SK-N-SH treated with all-trans-retinoic acid at 6 μM for 48 hours (cell line): ENCODE results near the gene RAB3GAP2.
"Not testable (repeated sequence)": the region's sequence is repeated elsewhere in the genome, so short reads cannot be mapped to it uniquely, and the experiment has no call there.

Source experiments
- ATAC-seq: fragments of 200-7000 bp; cut with Tn5 transposase; 3 replicates; pipeline ENCODE4 v1.9.1; 2020; ENCODE audit warnings: mild to moderate bottlenecking, moderate library complexity
- ARNTL ChIP-seq: fragments of 450-650 bp; formaldehyde crosslinking; IDR thresholded peaks from 2 replicates; pipeline ENCODE4 v1.5.0; 2020; ENCODE audit warnings: low read depth, mild to moderate bottlenecking, moderate library complexity, borderline replicate concordance
- BACH2 ChIP-seq: fragments of 250-450 bp; sonication (Bioruptor Pico); IDR thresholded peaks from 2 replicates; pipeline ENCODE4 v1.9.0; 2021; ENCODE audit warnings: mild to moderate bottlenecking, borderline replicate concordance
- CSDC2 ChIP-seq: fragments of 250-450 bp; sonication (Bioruptor Pico); IDR thresholded peaks from 2 replicates; pipeline ENCODE4 v1.5.0; 2020; ENCODE audit warnings: mild to moderate bottlenecking, moderate library complexity
- ESRRG ChIP-seq: fragments of 250-450 bp; sonication (Bioruptor Pico); IDR thresholded peaks from 2 replicates; pipeline ENCODE4 v1.6.1; 2021; ENCODE audit warnings: mild to moderate bottlenecking
- GLIS3 ChIP-seq: fragments of 250-450 bp; sonication (Bioruptor Pico); IDR thresholded peaks from 2 replicates; pipeline ENCODE4 v1.5.0; 2020; ENCODE audit warnings: mild to moderate bottlenecking, moderate library complexity
- ISL1 ChIP-seq: fragments of 250-450 bp; sonication (Bioruptor Pico); IDR thresholded peaks from 2 replicates; pipeline ENCODE4 v2.1.2; 2022; ENCODE audit warnings: mild to moderate bottlenecking, moderate library complexity
- OSR1 ChIP-seq: fragments of 250-450 bp; sonication (Bioruptor Pico); IDR thresholded peaks from 2 replicates; pipeline ENCODE4 v1.8.0; 2022; ENCODE audit warnings: moderate library complexity, mild to moderate bottlenecking, inconsistent platforms
- PPARA ChIP-seq: fragments of 250-450 bp; sonication (Bioruptor Pico); IDR thresholded peaks from 2 replicates; pipeline ENCODE4 v1.5.0; 2020; ENCODE audit warnings: mild to moderate bottlenecking, borderline replicate concordance
- RARB ChIP-seq: fragments of 250-450 bp; sonication (Bioruptor Pico); IDR thresholded peaks from 2 replicates; pipeline ENCODE4 v1.8.0; 2021; ENCODE audit warnings: mild to moderate bottlenecking, moderate library complexity
- SNAI2 ChIP-seq: fragments of 250-450 bp; sonication (Bioruptor Pico); IDR thresholded peaks from 2 replicates; pipeline ENCODE4 v1.5.0; 2020; ENCODE audit warnings: mild to moderate bottlenecking, moderate library complexity
- TOX ChIP-seq: fragments of 250-450 bp; sonication (Bioruptor Pico); IDR thresholded peaks from 2 replicates; pipeline ENCODE4 v1.8.0; 2021; ENCODE audit warnings: mild to moderate bottlenecking, moderate library complexity, borderline replicate concordance
- ZC3H10 ChIP-seq: fragments of 250-450 bp; sonication (Bioruptor Pico); IDR thresholded peaks from 2 replicates; pipeline ENCODE4 v1.5.1; 2021; ENCODE audit warnings: mild to moderate bottlenecking, moderate library complexity
- ZFP3 ChIP-seq: fragments of 250-450 bp; sonication (Bioruptor Pico); IDR thresholded peaks from 2 replicates; pipeline ENCODE4 v1.5.0; 2020; ENCODE audit warnings: mild to moderate bottlenecking, moderate library complexity
- ZFP30 ChIP-seq: fragments of 450-650 bp; formaldehyde crosslinking; IDR thresholded peaks from 2 replicates; pipeline ENCODE4 v1.5.0; 2022; ENCODE audit warnings: mild to moderate bottlenecking, moderate library complexity
- ZNF565 ChIP-seq: fragments of 450-650 bp; formaldehyde crosslinking; conservative IDR thresholded peaks from 2 replicates; pipeline ENCODE4 v1.5.0; 2020; ENCODE audit warnings: low read depth, mild to moderate bottlenecking, moderate library complexity
- ZNF70 ChIP-seq: fragments of 450-650 bp; formaldehyde crosslinking; IDR thresholded peaks from 2 replicates; pipeline ENCODE4 v1.5.0; 2020; ENCODE audit warnings: mild to moderate bottlenecking, moderate library complexity
- ZNF8 ChIP-seq: fragments of 450-650 bp; formaldehyde crosslinking; IDR thresholded peaks from 2 replicates; pipeline ENCODE4 v1.5.0; 2020; ENCODE audit warnings: mild to moderate bottlenecking, moderate library complexity
- TF ChIP-seq, protein P1 (sequence below): fragments of 250-450 bp; sonication (Bioruptor Pico); IDR thresholded peaks from 2 replicates; pipeline ENCODE4 v1.5.1; 2021; ENCODE audit warnings: mild to moderate bottlenecking, moderate library complexity
- TF ChIP-seq, protein P2 (sequence below): fragments of 250-450 bp; sonication (Bioruptor Pico); IDR thresholded peaks from 2 replicates; pipeline ENCODE4 v1.8.0; 2021; ENCODE audit warnings: low read depth, mild to moderate bottlenecking, moderate library complexity, borderline replicate concordance
- TF ChIP-seq, protein P3 (sequence below): fragments of 250-450 bp; sonication (Bioruptor Pico); IDR thresholded peaks from 2 replicates; pipeline ENCODE4 v1.5.1; 2020; ENCODE audit warnings: low read depth, mild to moderate bottlenecking, moderate library complexity

Gene RAB3GAP2

DNA sequence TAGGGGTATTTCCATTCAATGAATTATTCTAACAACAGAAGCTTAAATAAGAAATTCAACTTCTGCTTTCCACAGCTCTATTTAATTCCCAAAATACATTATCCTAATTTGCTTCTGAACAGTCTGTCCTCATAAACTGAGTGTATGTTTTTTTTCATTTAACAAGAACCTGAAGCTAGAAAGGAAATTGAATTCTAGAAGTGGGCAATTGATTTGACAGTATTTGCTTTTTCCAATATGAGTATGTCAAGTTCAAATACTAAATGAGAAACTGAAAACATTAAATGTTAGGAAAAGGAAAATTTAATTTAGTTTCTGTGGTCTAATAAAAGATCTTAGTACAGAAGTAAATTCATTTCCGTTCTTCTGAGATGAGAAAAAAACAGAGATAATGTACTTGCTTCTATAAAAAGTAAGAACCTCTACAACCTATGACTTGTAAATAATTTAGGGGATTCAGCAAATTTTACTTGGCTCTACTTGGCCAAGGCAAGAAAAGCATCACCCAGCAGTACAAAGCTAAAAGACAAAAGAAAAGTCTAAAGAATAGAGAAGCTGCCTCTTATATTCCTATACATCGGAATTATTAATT, 31.1 kb downstream of the RAB3GAP2 start:
- no peak for ATAC-seq
- TF ChIP-seq BACH2 (CRISPR knock-in tag): no peak
- no peak for TF ChIP-seq ZC3H10

DNA sequence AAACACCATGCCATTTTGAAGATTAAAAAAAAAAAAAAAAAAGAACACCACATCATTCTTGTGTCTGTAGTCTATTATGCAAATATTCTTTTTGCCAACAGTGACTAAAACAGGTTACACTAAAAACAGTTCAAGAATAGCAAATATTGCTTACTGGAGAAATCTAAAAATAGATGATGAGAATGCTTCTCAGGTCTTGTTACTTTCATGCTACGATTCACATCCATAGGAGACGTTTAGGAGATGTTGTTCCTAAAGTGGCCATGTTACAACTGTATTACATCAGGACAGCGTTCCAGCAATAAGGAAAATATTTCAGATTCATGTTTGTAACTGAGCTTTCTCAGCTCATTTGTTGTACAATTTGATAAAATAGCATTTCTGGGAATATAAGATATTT, 32.3 kb downstream of the RAB3GAP2 start:
- ATAC-seq: no peak
- TF ChIP-seq OSR1 (CRISPR knock-in tag): no peak
- no peak for TF ChIP-seq ZFP30 (CRISPR knock-in tag)
- TF ChIP-seq BACH2 (CRISPR knock-in tag): no peak
- no peak for TF ChIP-seq CSDC2 (CRISPR knock-in tag)
- no peak for TF ChIP-seq ESRRG
- TF ChIP-seq, protein P1, sequence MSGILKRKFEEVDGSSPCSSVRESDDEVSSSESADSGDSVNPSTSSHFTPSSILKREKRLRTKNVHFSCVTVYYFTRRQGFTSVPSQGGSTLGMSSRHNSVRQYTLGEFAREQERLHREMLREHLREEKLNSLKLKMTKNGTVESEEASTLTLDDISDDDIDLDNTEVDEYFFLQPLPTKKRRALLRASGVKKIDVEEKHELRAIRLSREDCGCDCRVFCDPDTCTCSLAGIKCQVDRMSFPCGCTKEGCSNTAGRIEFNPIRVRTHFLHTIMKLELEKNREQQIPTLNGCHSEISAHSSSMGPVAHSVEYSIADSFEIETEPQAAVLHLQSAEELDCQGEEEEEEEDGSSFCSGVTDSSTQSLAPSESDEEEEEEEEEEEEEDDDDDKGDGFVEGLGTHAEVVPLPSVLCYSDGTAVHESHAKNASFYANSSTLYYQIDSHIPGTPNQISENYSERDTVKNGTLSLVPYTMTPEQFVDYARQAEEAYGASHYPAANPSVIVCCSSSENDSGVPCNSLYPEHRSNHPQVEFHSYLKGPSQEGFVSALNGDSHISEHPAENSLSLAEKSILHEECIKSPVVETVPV (CRISPR knock-in tag): no peak
- no peak for TF ChIP-seq RARB
- TF ChIP-seq ZNF8 (CRISPR knock-in tag): no peak
- TF ChIP-seq ZNF565 (CRISPR knock-in tag): no peak
- no peak for TF ChIP-seq TOX (CRISPR knock-in tag)

DNA sequence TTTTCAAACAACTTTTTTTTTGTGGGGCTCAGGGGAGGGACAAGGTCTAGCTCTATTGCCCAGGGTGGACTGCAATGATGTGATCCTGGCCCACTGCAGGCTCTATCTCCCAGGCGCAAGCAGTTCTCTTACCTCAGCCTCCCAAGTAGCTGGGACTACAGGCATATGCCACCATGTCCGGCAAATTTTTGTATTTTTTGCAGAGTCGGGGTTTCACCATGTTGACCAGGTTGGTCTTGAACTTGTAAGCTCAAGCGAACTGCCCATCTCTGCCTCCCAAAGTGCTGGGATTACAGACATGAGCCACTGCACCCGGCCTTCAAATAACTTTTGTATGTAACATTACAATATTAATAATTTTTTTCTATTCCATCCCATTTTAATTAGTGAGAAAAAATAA, 33.0 kb downstream of the RAB3GAP2 start:
- TF ChIP-seq PPARA (CRISPR knock-in tag) (no peak), ARNTL (CRISPR knock-in tag) (no peak), SNAI2 (CRISPR knock-in tag) (no peak), TOX (CRISPR knock-in tag) (no peak)
- TF ChIP-seq, protein P2, sequence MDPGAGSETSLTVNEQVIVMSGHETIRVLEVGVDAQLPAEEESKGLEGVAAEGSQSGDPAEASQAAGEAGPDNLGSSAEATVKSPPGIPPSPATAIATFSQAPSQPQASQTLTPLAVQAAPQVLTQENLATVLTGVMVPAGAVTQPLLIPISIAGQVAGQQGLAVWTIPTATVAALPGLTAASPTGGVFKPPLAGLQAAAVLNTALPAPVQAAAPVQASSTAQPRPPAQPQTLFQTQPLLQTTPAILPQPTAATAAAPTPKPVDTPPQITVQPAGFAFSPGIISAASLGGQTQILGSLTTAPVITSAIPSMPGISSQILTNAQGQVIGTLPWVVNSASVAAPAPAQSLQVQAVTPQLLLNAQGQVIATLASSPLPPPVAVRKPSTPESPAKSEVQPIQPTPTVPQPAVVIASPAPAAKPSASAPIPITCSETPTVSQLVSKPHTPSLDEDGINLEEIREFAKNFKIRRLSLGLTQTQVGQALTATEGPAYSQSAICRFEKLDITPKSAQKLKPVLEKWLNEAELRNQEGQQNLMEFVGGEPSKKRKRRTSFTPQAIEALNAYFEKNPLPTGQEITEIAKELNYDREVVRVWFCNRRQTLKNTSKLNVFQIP (CRISPR knock-in tag): no peak
- TF ChIP-seq, protein P1 (CRISPR knock-in tag): no peak
- ATAC-seq: no peak

DNA sequence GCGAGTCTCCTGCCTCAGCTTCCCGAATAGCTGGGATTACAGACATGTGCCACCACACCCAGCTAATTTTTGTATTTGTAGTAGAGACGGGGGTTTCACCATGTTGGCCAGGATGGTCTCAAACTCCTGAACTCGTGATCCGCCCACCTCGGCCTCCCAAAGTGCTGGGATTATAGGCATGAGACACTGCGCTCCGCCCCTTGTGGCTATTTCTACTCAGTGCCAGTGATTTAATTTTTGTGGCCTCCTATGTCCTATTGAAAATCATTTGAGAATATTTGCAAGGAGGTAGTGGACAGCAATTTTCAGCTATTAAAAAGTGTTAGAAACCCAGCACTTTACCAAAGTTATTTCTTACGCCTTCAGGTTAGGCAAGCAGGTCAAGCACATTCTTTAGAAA, 36.0 kb downstream of the RAB3GAP2 start:
- not testable (repeated sequence) for ATAC-seq

DNA sequence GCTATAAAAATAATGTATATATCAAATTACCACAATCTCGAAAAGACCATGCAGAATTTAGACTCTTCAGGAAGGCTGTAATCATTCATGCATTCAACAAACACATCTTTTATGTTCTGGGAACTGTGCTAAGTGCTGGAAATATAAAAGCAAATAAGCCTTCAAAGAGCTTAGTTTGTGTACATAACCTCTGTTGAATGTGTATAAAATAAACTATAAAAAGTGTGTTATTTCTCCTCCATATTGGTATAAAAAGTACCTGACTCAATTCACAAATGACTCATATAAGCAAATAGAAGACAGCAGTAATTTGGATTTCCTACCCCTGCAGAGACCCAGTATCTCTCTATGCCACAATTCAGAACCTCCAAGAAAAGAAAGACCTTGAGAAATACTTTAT, 36.8 kb downstream of the RAB3GAP2 start:
- TF ChIP-seq GLIS3 (no peak), ZFP30 (CRISPR knock-in tag) (no peak), ZNF565 (CRISPR knock-in tag) (no peak), CSDC2 (CRISPR knock-in tag) (no peak)
- TF ChIP-seq, protein P1 (CRISPR knock-in tag): no peak
- no peak for ATAC-seq

DNA sequence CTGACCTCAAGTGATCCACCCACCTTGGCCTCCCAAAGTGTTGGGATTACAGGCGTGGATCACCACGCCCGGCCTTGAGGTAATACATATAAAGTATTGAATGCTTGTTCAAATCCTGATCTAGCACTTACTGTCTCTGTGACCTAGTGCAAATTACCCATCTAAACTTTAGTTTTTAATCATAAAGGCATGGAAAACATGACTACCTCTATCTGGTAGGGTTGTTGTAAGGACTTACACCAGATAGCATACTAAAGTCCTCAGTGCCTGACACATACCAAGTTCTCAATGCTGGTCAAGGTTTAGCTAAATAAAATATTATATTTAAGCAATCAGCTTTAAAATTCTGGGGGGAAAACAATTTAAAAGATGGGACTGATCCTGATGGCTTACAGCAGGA, 38.3 kb downstream of the RAB3GAP2 start:
- TF ChIP-seq PPARA (CRISPR knock-in tag) (no peak), RARB (no peak), ZFP30 (CRISPR knock-in tag) (no peak), ZNF70 (CRISPR knock-in tag) (no peak), BACH2 (CRISPR knock-in tag) (no peak), ARNTL (CRISPR knock-in tag) (no peak), ZNF565 (CRISPR knock-in tag) (no peak), ISL1 (CRISPR knock-in tag) (no peak), ZC3H10 (no peak), ZNF8 (CRISPR knock-in tag) (no peak), TOX (CRISPR knock-in tag) (no peak), SNAI2 (CRISPR knock-in tag) (no peak), ZFP3 (no peak)
- TF ChIP-seq, protein P1 (CRISPR knock-in tag): no peak
- TF ChIP-seq, protein P3, sequence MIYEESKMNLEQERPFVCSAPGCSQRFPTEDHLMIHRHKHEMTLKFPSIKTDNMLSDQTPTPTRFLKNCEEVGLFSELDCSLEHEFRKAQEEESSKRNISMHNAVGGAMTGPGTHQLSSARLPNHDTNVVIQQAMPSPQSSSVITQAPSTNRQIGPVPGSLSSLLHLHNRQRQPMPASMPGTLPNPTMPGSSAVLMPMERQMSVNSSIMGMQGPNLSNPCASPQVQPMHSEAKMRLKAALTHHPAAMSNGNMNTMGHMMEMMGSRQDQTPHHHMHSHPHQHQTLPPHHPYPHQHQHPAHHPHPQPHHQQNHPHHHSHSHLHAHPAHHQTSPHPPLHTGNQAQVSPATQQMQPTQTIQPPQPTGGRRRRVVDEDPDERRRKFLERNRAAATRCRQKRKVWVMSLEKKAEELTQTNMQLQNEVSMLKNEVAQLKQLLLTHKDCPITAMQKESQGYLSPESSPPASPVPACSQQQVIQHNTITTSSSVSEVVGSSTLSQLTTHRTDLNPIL (CRISPR knock-in tag): no peak
- TF ChIP-seq, protein P2 (CRISPR knock-in tag): no peak
- ATAC-seq: no peak
